GM21619 (cell line): ENCODE data around the gene RALGPS2.
A peak's percentile ranks its signal among the peaks of the same experiment; 100 is the strongest.
"Not testable (repeated sequence)": the region's sequence is repeated elsewhere in the genome, so short reads cannot be mapped to it uniquely, and the experiment has no call there.

ENCODE experiments used
- ATAC-seq: cut with Tn5 transposase; IDR thresholded peaks from one replicate; pipeline ENCODE4 v1.9.1; 2021; ENCODE audit not compliant: unreplicated experiment

RALGPS2 gene

GRCh38 chr1:178724376-178724727, 692 bp upstream of the RALGPS2 start:
- no peak for ATAC-seq

DNA sequence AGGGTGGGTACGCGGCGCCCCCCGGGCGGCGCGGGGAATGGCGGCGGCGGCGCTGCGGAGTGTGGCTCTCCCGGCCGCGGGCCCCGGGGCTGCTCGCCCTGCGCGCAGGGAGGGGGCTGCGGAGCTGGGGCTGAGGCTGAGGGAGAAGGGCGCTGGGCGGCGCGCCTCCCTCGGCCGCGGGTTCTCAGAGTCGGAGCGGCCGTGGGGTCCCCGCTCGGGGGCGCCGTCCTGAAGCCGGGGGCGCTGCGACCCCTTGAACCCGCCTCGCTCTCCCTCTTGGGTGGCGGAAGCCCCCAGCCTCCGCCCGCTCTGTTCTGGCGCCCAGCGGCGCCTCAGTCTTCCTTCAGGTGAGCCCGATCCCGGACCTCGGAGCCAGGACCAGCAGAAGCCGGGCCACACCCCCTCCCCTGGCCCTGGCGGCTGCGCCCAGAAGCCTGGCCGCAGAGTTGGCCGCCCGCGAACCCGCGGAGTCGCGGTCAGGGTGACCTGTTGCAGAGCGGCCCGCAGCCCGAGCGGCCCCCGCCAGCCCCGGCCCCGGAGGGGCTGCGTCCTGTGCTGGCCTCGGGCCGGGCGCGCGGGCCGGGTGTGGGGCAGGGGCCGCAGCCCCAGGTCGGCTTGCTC, 532 bp downstream of the RALGPS2 start:
- ATAC-seq: peak; percentile 29

DNA sequence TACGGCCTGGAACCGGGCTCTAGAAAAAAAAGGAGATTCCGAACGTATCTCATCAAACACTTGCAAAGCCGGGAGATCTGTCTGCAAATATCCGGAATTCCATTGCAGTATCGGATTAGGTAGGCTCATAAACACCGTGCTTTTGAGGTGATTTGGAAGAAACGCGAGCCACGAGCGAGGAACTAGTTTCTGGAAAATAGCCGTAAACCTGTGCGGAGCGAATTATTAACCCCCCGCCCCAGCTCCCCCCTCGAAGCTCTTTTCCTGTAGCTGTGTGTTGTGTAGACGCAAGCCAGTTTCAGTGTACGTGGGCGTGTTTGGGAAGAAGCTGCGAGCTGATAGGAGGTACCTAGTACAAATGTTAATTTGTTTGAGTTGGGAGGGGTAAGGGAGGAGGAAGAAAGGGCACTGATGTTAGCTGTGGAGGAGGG, 1.1 kb downstream of the RALGPS2 start:
- peak; percentile 65 for ATAC-seq

GRCh38 chr1:178726545-178726944, 1.5 kb downstream of the RALGPS2 start:
- peak; percentile 1 for ATAC-seq

- no peak for ATAC-seq
Observed at GRCh38 chr1:178727014-178727895, 2.2 kb downstream of the RALGPS2 start.

- ATAC-seq: no peak
Observed at GRCh38 chr1:178733972-178734371, 8.9 kb downstream of the RALGPS2 start.

GRCh38 chr1:178738780-178739179, 13.7 kb downstream of the RALGPS2 start:
- no peak for ATAC-seq

GRCh38 chr1:178739285-178740045, 14.4 kb downstream of the RALGPS2 start:
- no peak for ATAC-seq

- ATAC-seq: no peak
Observed at GRCh38 chr1:178740491-178740890, 15.4 kb downstream of the RALGPS2 start.

DNA sequence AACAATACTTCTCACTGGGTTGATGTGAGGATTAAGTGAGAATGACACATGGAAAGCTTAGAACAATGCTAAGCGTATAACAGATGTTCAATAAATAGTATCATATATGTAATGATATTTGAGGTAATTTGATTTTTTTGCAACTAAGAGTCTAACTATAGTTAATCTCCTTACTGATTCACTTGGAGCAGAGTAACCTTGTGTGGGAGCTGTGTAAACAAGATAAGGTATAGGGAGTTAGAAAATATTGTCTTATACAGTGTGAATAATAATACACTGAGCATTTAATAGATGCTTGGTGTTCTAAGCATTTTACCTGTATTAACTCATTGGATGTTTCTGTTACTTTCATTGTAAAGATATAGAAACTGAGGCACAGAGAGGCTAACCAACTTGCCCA, 15.9 kb downstream of the RALGPS2 start:
- ATAC-seq: no peak

- no peak for ATAC-seq
Observed at GRCh38 chr1:178743801-178744200, 18.8 kb downstream of the RALGPS2 start.

- ATAC-seq: no peak
Observed at GRCh38 chr1:178745260-178745659, 20.2 kb downstream of the RALGPS2 start.

GRCh38 chr1:178746345-178746744, 21.3 kb downstream of the RALGPS2 start:
- no peak for ATAC-seq

- not testable (repeated sequence) for ATAC-seq
Observed at GRCh38 chr1:178747361-178747760, 22.3 kb downstream of the RALGPS2 start.

GRCh38 chr1:178749581-178750166, 24.6 kb downstream of the RALGPS2 start:
- ATAC-seq: no peak

GRCh38 chr1:178751046-178751445, 26.0 kb downstream of the RALGPS2 start:
- ATAC-seq: no peak

DNA sequence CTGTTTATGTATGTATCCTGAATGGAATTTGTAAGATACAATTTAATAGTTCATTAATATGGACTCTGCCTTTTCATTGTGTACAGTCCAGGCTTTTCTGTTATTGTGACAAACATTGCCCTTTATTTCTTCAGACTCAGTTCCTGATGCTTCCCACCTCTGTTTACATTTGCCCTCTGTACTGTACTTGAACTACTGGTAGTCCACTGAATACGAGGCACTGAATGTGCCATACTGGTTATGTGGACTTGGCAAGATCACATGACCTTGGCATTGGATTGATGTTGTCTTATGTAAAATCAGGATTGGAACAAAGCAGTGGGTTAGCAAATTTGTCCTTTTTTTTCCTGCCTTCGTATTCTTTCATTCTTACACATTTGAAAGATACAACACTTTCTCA, 27.8 kb downstream of the RALGPS2 start:
- ATAC-seq: no peak

GRCh38 chr1:178754655-178755256, 29.7 kb downstream of the RALGPS2 start:
- ATAC-seq: not testable (repeated sequence)

DNA sequence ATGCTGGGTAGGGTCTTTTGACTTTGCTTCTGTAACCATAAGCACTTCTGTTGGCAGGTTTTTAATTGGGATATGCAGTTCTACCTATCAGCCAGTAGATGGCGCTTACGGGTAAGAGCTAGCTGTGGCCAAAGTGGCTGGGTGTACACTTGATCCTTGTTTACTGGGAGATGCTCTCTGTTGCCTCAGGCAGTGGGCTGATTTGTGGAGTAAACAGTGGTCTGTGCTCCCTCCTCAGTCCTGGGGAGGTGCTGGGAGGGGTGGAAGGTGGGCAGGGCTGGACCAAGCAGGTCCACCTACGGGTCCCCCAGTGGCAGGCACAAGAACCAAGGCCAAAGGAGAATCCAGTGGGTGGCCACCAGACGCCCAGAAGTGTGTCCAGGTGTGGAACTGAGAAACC, 43.4 kb downstream of the RALGPS2 start:
- no peak for ATAC-seq

GRCh38 chr1:178772952-178773351, 47.9 kb downstream of the RALGPS2 start:
- no peak for ATAC-seq

GRCh38 chr1:178774263-178774662, 49.2 kb downstream of the RALGPS2 start:
- no peak for ATAC-seq
